Neural progenitor cell (in vitro differentiated cells): Measurements from ENCODE around the gene CISTR. TPM values are rescaled to one million over a fixed set of nuclear protein-coding genes. Genes with fewer than 3 reads are reported as not detected.

ENCODE experiments used
- DNase-seq: peaks from one replicate; pipeline ENCODE4 v3.0.0-alpha.2; 2016; ENCODE audit warnings: low spot score
- H2AFZ ChIP-seq: fragments of 200-600 bp; sonication (generic); replicated peaks from 2 replicates; pipeline ENCODE4 v1.6.1; 2016; ENCODE audit warnings: antibody characterized with exemption
- H3F3A ChIP-seq: fragments of 200-600 bp; sonication (generic); 2 replicates; pipeline ENCODE4 v1.6.1; 2016; ENCODE audit warnings: antibody characterized with exemption, low read depth
- H3K27ac ChIP-seq: fragments of 200-600 bp; sonication (generic); 2 replicates; pipeline ENCODE4 v1.5.1; 2016; ENCODE audit warnings: mild to moderate bottlenecking
- H3K27me3 ChIP-seq: fragments of 200-600 bp; sonication (generic); 2 replicates; pipeline ENCODE4 v1.6.1; 2016; ENCODE audit warnings: mild to moderate bottlenecking, moderate library complexity
- H3K36me3 ChIP-seq: fragments of 200-600 bp; sonication (generic); 2 replicates; pipeline ENCODE4 v1.5.1; 2016
- H3K4me1 ChIP-seq: fragments of 200-600 bp; sonication (generic); 2 replicates; pipeline ENCODE4 v1.6.1; 2016; ENCODE audit warnings: mixed run types
- H3K4me2 ChIP-seq: fragments of 200-600 bp; sonication (generic); 2 replicates; pipeline ENCODE4 v1.6.1; 2016
- H3K4me3 ChIP-seq: fragments of 200-600 bp; sonication (generic); 2 replicates; pipeline ENCODE4 v1.5.1; 2016
- H3K79me2 ChIP-seq: fragments of 200-600 bp; sonication (generic); 2 replicates; pipeline ENCODE4 v1.6.1; 2016; ENCODE audit warnings: low read depth
- H3K9ac ChIP-seq: fragments of 200-600 bp; sonication (generic); 2 replicates; pipeline ENCODE4 v1.6.1; 2016
- H3K9me3 ChIP-seq: fragments of 200-600 bp; sonication (generic); 2 replicates; pipeline ENCODE4 v1.5.1; 2016; ENCODE audit warnings: low read depth
- H4K20me1 ChIP-seq: fragments of 200-600 bp; sonication (generic); 2 replicates; pipeline ENCODE4 v1.6.1; 2016; ENCODE audit warnings: low read depth
- H3K27ac Mint-ChIP-seq: 3 replicates; pipeline ENCODE4 v1.8.0; 2021; ENCODE audit warnings: mixed read lengths
- H3K27me3 Mint-ChIP-seq: 2 replicates; pipeline ENCODE4 v1.8.0; 2022; ENCODE audit warnings: low read depth, mild to moderate bottlenecking, inconsistent platforms, moderate library complexity, mixed read lengths; ENCODE audit not compliant: insufficient read depth
- H3K36me3 Mint-ChIP-seq: 3 replicates; pipeline ENCODE4 v1.8.0; 2021; ENCODE audit warnings: mixed read lengths
- H3K4me1 Mint-ChIP-seq: 3 replicates; pipeline ENCODE4 v1.8.0; 2021; ENCODE audit warnings: mixed read lengths
- H3K4me3 Mint-ChIP-seq: 3 replicates; pipeline ENCODE4 v1.8.0; 2021; ENCODE audit warnings: mild to moderate bottlenecking, moderate library complexity, mixed read lengths
- H3K9me3 Mint-ChIP-seq: 3 replicates; pipeline ENCODE4 v1.8.0; 2020; ENCODE audit warnings: mixed read lengths
- CTCF ChIP-seq: fragments of 200-600 bp; sonication (generic); IDR thresholded peaks from 2 replicates; pipeline ENCODE4 v1.5.1; 2017; ENCODE audit warnings: antibody characterized with exemption, mild to moderate bottlenecking
- EZH2 ChIP-seq: fragments of 200-600 bp; sonication (generic); IDR thresholded peaks from 2 replicates; pipeline ENCODE4 v1.6.1; 2017; ENCODE audit warnings: antibody characterized with exemption, mild to moderate bottlenecking, moderate library complexity
- EZH2phosphoT487 ChIP-seq: fragments of 200-600 bp; sonication (generic); IDR thresholded peaks from 2 replicates; pipeline ENCODE4 v1.6.1; 2017; ENCODE audit warnings: antibody characterized with exemption
- total RNA-seq: library from RNA; depleted of rRNA; stranded (reverse); fragments of >200 nt; gene quantifications from 2 replicates; pipeline ENCODE4 v1.2.3, GENCODE V29; 2015; ENCODE audit warnings: low replicate concordance

The CISTR gene
- total RNA-seq, result not detected in 2 replicates

- Histone ChIP-seq H2AFZ (peak within 1 kb of the TSS; percentile 95), H3K4me1 (peaks cover 63% of the 10 kb centered on the region), H3K4me2 (peak within 1 kb of the TSS; percentile 100), H3K79me2 (no peaks in the 10 kb centered on the region), H3K27me3 (peaks cover 99% of the 10 kb centered on the region), H3K36me3 (no peaks in the 10 kb centered on the region), H3F3A (peaks cover 29% of the 10 kb centered on the region), H3K4me3 (peak within 1 kb of the TSS; percentile 67), H3K9ac (no peak within 1 kb of the TSS), H3K27ac (no peak within 1 kb of the TSS), H4K20me1 (no peaks in the 10 kb centered on the region), H3K9me3 (no peaks in the 10 kb centered on the region)
- Mint-ChIP-seq H3K27me3 (peaks cover 5% of the 10 kb centered on the region), H3K27ac (peak within 1 kb of the TSS; percentile 74), H3K36me3 (no peaks in the 10 kb centered on the region), H3K4me1 (peaks cover 14% of the 10 kb centered on the region), H3K4me3 (no peak within 1 kb of the TSS), H3K9me3 (no peaks in the 10 kb centered on the region)
- DNase-seq, result peak; percentile 88
- TF ChIP-seq CTCF (no peak), EZH2phosphoT487 (peak; percentile 82), EZH2 (peak; percentile 88)
These were observed at the start of gene CISTR for GRCh38 chr12:53751336-53752191. Gene CISTR, minus strand, starts transcription at chr12:53751979.

DNA sequence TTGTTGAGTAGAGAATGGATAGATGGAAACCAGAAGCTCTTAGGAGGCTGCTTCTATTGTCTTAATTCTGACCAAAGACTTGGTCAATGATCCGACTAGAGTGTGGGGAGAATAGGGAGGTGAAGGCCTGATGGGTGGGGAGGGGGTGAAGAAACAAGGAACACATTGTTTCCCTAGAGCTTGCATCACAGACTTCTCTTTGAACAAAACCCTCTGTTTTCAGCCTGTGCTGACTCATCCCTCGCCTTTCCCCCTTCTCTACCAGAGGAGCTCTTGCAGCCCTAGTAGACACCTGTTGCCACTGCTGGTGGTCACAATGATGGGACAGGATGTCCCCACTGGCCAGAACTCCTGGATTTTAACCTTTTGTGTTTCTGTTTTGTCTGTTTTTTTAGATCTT, 46.8 kb upstream of the CISTR start:
- H3F3A ChIP-seq, result no peaks in the 10 kb centered on the region
- H3K4me2 ChIP-seq, result no peak overlapping the region
- Mint-ChIP-seq H3K27ac (no peak overlapping the region), H3K27me3 (peaks cover 14% of the 10 kb centered on the region), H3K4me1 (no peaks in the 10 kb centered on the region), H3K36me3 (no peaks in the 10 kb centered on the region), H3K9me3 (no peaks in the 10 kb centered on the region), H3K4me3 (no peak overlapping the region)
- H3K4me1 ChIP-seq, result no peaks in the 10 kb centered on the region
- no peak overlapping the region for H3K27ac ChIP-seq
- TF ChIP-seq CTCF (no peak), EZH2phosphoT487 (no peak), EZH2 (no peak)
- no peak overlapping the region for H3K9ac ChIP-seq
- DNase-seq, result no peak
- no peaks in the 10 kb centered on the region for H3K36me3 ChIP-seq
- no peaks in the 10 kb centered on the region for H3K79me2 ChIP-seq
- H3K9me3 ChIP-seq, result no peaks in the 10 kb centered on the region
- H4K20me1 ChIP-seq, result no peaks in the 10 kb centered on the region
- no peak overlapping the region for H2AFZ ChIP-seq
- H3K27me3 ChIP-seq, result peaks cover 100% of the 10 kb centered on the region
- H3K4me3 ChIP-seq, result no peak overlapping the region

- no peak overlapping the region for H3K4me2 ChIP-seq
- Mint-ChIP-seq H3K9me3 (no peaks in the 10 kb centered on the region), H3K27me3 (peaks cover 8% of the 10 kb centered on the region), H3K4me1 (no peaks in the 10 kb centered on the region), H3K36me3 (no peaks in the 10 kb centered on the region), H3K27ac (no peak overlapping the region), H3K4me3 (no peak overlapping the region)
- no peaks in the 10 kb centered on the region for H4K20me1 ChIP-seq
- no peak overlapping the region for H3K4me3 ChIP-seq
- no peaks in the 10 kb centered on the region for H3F3A ChIP-seq
- no peak overlapping the region for H3K27ac ChIP-seq
- no peaks in the 10 kb centered on the region for H3K36me3 ChIP-seq
- no peaks in the 10 kb centered on the region for H3K79me2 ChIP-seq
- H3K4me1 ChIP-seq, result no peaks in the 10 kb centered on the region
- peaks cover 100% of the 10 kb centered on the region for H3K27me3 ChIP-seq
- peak; percentile 8 for DNase-seq
- H3K9me3 ChIP-seq, result no peaks in the 10 kb centered on the region
- H3K9ac ChIP-seq, result no peak overlapping the region
- no peak overlapping the region for H2AFZ ChIP-seq
- TF ChIP-seq EZH2 (no peak), EZH2phosphoT487 (no peak), CTCF (no peak)
These were observed 44.1 kb upstream of the CISTR start for GRCh38 chr12:53795927-53796326.
